Stimulated activated CD4-positive, alpha-beta T cell treated with anti-CD3 and anti-CD28 coated beads, Interleukin-1b, Interleukin-23, amount 100 ng/mL, for 48 hours (primary cell): ENCODE data around the gene TNNT2.
A peak's percentile ranks its signal among the peaks of the same experiment; 100 is the strongest.

Source experiments
- DNase-seq: peaks from one replicate; pipeline ENCODE4 v3.0.0-alpha.2; 2020

Gene TNNT2

GRCh38 chr1:201309416-201309815 is 68.1 kb downstream of the TNNT2 start:
- peak; percentile 8 for DNase-seq
